HepG2 (cell line): ENCODE results near the gene HAT1. TPM values are rescaled to one million over a fixed set of nuclear protein-coding genes. Genes with fewer than 3 reads are reported as not detected.
A peak's percentile ranks its signal among the peaks of the same experiment; 100 is the strongest.

Source experiments
- BATF2 ChIP-seq: sonication (generic); formaldehyde crosslinking; IDR thresholded peaks from 2 replicates; pipeline ENCODE4 v1.8.0; 2022; ENCODE audit warnings: mild to moderate bottlenecking, missing genetic modification reagents, moderate library complexity
- ELF1 ChIP-seq: sonication (generic); formaldehyde crosslinking; IDR thresholded peaks from 2 replicates; pipeline ENCODE4 v1.4.0; 2020; ENCODE audit warnings: missing genetic modification reagents
- GATA4 ChIP-seq: sonication (generic); IDR thresholded peaks from 2 replicates; pipeline ENCODE4 v1.6.1; 2016; ENCODE audit warnings: antibody characterized with exemption, low read depth, borderline replicate concordance
- ZBTB3 ChIP-seq: sonication (generic); formaldehyde crosslinking; IDR thresholded peaks from 2 replicates; pipeline ENCODE4 v1.4.0; 2020; ENCODE audit warnings: low read depth, mild to moderate bottlenecking, moderate library complexity, missing genetic modification reagents, borderline replicate concordance
- ZNF3 ChIP-seq: IDR thresholded peaks from 2 replicates; pipeline ENCODE4 v1.7.0; 2017; ENCODE audit warnings: inconsistent platforms
- ZNF564 ChIP-seq: sonication (generic); formaldehyde crosslinking; IDR thresholded peaks from 2 replicates; pipeline ENCODE4 v1.8.1; 2023; ENCODE audit warnings: mild to moderate bottlenecking, missing genetic modification reagents
- ZNF646 ChIP-seq: sonication (generic); formaldehyde crosslinking; IDR thresholded peaks from 2 replicates; pipeline ENCODE4 v1.9.0; 2021; ENCODE audit warnings: mild to moderate bottlenecking, missing genetic modification reagents
- ZNF746 ChIP-seq: sonication (generic); formaldehyde crosslinking; IDR thresholded peaks from 2 replicates; pipeline ENCODE4 v1.8.0; 2022; ENCODE audit warnings: mild to moderate bottlenecking, missing genetic modification reagents
- ZNF790 ChIP-seq: sonication (generic); formaldehyde crosslinking; IDR thresholded peaks from 2 replicates; pipeline ENCODE4 v1.8.0; 2022; ENCODE audit warnings: missing genetic modification reagents, mild to moderate bottlenecking, borderline replicate concordance
- polyA plus RNA-seq, 8 experiments: library from polyadenylated mRNA; depleted of rRNA in 3 of 8; stranded (reverse) in 7 of 8; unstranded in 1 of 8; fragments of >200 nt; fragmentation: Illumina TruSeq in 4 of 8; extraction: Trizol in 4 of 8; gene quantifications; 2 replicates each; pipeline versions ENCODE4 v1.2.1 to v1.2.3, GENCODE V29; 2011 to 2016; ENCODE audit warnings: low read depth in 4 of 8, missing spikeins in 1 of 8, mixed read lengths in 1 of 8; ENCODE audit not compliant: insufficient read depth in 1 of 8
- total RNA-seq, 5 experiments: library from RNA; depleted of rRNA; stranded (reverse); fragments of >200 nt; fragmentation: Illumina TruSeq; extraction: Trizol; gene quantifications; 2 replicates each; pipeline ENCODE4 v1.2.3, GENCODE V29; 2016; ENCODE audit warnings: low read depth in 1 of 5
- TF ChIP-seq, protein P1 (sequence below): sonication (generic); formaldehyde crosslinking; IDR thresholded peaks from 2 replicates; pipeline ENCODE4 v1.4.0; 2020; ENCODE audit warnings: missing genetic modification reagents
- TF ChIP-seq, protein P2 (sequence below): sonication (generic); formaldehyde crosslinking; IDR thresholded peaks from 2 replicates; pipeline ENCODE4 v1.4.0; 2020; ENCODE audit warnings: missing genetic modification reagents
- TF ChIP-seq, protein P3 (sequence below): sonication (generic); formaldehyde crosslinking; IDR thresholded peaks from 2 replicates; pipeline ENCODE4 v1.4.0; 2020; ENCODE audit warnings: missing genetic modification reagents, borderline replicate concordance

HAT1 gene
- total and polyA plus RNA-seq, 2 of the 13 experiments (the other 11 are each of a cell fraction or from before 2014, with no cell fraction given): 45.4 to 119 TPM

- no peak for TF ChIP-seq ZNF646 (CRISPR knock-in tag)
- peak; percentile 8; the same call in 1 of the 2 replicates for TF ChIP-seq GATA4
- no peak for TF ChIP-seq ZNF564 (CRISPR knock-in tag)
- TF ChIP-seq ZNF790: 0 out of 2 replicates have a peak, but pooled peaks have one; percentile 74
- no peak for TF ChIP-seq BATF2 (CRISPR knock-in tag)
- TF ChIP-seq, protein P1, sequence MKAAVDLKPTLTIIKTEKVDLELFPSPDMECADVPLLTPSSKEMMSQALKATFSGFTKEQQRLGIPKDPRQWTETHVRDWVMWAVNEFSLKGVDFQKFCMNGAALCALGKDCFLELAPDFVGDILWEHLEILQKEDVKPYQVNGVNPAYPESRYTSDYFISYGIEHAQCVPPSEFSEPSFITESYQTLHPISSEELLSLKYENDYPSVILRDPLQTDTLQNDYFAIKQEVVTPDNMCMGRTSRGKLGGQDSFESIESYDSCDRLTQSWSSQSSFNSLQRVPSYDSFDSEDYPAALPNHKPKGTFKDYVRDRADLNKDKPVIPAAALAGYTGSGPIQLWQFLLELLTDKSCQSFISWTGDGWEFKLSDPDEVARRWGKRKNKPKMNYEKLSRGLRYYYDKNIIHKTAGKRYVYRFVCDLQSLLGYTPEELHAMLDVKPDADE (CRISPR knock-in tag): no peak
- 0 out of 2 replicates have a peak, but pooled peaks have one; percentile 8 for TF ChIP-seq ZNF3 (CRISPR knock-in tag)
- no peak for TF ChIP-seq ELF1
- 0 out of 2 replicates have a peak, but pooled peaks have one; percentile 25 for TF ChIP-seq ZNF746 (CRISPR knock-in tag)
- TF ChIP-seq, protein P2, sequence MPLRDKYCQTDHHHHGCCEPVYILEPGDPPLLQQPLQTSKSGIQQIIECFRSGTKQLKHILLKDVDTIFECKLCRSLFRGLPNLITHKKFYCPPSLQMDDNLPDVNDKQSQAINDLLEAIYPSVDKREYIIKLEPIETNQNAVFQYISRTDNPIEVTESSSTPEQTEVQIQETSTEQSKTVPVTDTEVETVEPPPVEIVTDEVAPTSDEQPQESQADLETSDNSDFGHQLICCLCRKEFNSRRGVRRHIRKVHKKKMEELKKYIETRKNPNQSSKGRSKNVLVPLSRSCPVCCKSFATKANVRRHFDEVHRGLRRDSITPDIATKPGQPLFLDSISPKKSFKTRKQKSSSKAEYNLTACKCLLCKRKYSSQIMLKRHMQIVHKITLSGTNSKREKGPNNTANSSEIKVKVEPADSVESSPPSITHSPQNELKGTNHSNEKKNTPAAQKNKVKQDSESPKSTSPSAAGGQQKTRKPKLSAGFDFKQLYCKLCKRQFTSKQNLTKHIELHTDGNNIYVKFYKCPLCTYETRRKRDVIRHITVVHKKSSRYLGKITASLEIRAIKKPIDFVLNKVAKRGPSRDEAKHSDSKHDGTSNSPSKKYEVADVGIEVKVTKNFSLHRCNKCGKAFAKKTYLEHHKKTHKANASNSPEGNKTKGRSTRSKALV: no peak
- no peak for TF ChIP-seq ZBTB3
- TF ChIP-seq, protein P3, sequence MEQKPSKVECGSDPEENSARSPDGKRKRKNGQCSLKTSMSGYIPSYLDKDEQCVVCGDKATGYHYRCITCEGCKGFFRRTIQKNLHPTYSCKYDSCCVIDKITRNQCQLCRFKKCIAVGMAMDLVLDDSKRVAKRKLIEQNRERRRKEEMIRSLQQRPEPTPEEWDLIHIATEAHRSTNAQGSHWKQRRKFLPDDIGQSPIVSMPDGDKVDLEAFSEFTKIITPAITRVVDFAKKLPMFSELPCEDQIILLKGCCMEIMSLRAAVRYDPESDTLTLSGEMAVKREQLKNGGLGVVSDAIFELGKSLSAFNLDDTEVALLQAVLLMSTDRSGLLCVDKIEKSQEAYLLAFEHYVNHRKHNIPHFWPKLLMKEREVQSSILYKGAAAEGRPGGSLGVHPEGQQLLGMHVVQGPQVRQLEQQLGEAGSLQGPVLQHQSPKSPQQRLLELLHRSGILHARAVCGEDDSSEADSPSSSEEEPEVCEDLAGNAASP: no peak
Observed at GRCh38 chr2:171921970-171922229, 361 bp upstream of the HAT1 start (continued).
